GM18858 (cell line): ENCODE results near the gene GNB1.
"Not testable (repeated sequence)": the region's sequence is repeated elsewhere in the genome, so short reads cannot be mapped to it uniquely, and the experiment has no call there.

Experiments used
- ATAC-seq: cut with Tn5 transposase; IDR thresholded peaks from one replicate; pipeline ENCODE4 v1.9.1; 2021; ENCODE audit not compliant: unreplicated experiment

Gene GNB1

GRCh38 chr1:1752190-1752589 lies 138.7 kb downstream of the GNB1 start:
- no peak for ATAC-seq

GRCh38 chr1:1749941-1750340 lies 140.9 kb downstream of the GNB1 start:
- not testable (repeated sequence) for ATAC-seq

DNA sequence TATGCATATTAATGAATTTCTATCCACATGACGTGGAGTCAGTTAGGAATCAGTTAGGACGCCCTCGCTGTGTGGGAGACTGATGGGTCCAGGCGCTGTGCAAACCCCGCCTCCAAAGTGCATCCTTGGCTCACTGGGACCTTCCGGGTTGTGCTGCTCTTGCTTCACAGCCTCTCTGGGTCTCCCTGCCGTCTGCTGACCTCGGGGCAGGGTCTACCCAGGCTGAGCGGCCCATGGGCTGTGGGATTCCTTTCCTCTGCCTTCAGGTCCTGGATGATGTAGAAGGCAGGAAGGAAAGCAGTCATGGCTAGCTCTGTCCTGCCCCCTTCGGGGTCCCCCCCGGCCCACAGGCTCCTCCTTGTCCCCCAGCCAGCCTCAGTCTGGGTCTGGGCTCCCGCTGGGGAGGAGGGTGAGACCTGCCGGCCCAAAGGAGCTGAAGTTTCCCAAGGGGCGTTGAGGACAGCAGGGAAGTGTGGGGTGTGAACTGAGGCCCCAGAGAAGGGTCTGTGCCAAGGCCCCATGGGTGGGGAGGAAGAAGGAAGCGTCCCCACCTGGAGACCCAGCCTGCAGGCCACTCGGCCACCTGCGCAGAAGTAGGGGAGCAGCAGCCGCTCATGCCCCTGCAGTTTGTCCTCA lies 142.1 kb downstream of the GNB1 start:
- no peak for ATAC-seq

DNA sequence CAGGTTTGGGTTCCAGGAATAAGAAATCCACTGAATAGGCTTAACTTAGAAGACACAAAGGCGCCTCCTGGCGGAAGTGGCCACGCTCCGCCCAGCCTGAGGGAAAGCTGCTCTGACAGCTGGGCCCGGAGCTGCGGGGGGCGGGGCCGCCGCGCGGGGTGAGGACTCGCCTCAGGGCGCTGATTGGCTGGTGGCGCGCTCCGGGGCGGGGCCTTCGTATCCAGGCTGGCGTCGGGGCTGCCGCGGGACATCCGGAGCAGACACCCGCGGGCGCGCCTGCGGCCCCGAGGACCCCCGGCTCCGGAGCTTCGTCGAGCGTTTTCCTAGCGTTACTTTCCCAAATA lies 144.3 kb downstream of the GNB1 start:
- peak; percentile 71 for ATAC-seq

GRCh38 chr1:1745651-1746565 lies 145.0 kb downstream of the GNB1 start:
- not testable (repeated sequence) for ATAC-seq

GRCh38 chr1:1742529-1742928 lies 148.4 kb downstream of the GNB1 start:
- ATAC-seq, result not testable (repeated sequence)

DNA sequence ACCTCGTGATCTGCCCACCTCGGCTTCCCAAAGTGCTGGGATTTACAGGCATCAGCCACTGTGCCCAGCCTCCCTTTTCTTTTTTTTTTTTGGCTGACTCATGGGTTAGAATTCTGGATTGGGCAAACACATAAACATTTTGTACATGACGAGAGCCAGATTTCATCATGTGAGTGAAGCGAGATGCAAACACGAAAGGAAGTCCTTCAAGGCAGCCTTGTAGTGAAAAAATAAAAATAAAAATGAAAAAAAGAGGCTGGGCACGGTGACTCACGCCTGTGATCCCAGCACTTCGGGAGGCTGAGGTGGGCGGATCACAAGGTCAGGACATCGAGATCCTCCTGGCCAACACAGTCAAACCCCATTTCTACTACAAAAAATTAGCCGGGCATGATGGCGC lies 149.9 kb downstream of the GNB1 start:
- ATAC-seq, result not testable (repeated sequence)

GRCh38 chr1:1738799-1739337 lies 152.0 kb downstream of the GNB1 start:
- ATAC-seq, result not testable (repeated sequence)

DNA sequence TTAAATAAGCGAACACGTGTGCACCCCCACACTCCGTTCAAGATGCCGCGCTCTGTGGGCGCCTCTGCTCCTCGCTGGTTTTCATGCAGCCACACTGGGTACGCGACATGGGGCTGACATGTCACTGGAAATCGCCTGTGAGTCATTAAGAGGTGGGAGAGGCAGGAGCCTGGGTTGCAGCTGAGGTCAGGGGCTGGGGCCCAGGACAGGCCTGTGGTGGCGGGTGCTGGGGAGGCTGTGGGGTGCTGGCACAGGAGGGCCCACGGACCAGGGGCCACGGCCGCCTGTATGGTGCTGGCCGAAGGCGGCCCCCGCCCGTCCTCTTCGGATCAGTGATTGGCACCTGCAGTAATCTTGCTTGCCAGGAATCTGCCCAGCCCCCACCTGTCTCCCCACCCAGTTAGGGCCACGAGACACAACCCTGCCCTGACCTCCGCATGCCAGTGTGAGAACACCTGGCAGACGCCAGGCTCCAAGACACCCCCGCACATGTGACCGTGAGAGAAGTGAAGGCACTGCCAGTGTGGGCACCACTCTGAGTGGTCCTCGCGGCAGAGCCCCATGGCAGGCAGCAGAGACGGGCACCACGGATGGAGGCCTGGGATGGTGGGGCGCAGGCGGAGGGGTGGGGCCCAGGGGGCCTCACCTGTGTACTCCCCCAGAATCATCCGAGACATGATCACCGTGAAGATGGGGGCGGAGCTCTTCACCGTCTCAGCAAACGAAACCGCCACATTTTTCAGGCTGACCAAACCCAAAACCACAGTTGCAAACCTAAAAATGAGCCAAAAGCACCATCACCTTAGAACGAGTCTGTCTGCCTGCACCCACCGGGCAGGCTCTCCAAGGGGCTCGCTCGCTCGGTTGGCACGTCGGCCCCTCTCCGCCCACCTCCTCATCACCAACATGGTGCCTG lies 153.0 kb downstream of the GNB1 start:
- ATAC-seq, result not testable (repeated sequence)
